B cell (primary cell): ENCODE data around the gene RALGAPA2. TPM values are rescaled to one million over a fixed set of nuclear protein-coding genes. Genes with fewer than 3 reads are reported as not detected.

Experiments used
- ATAC-seq: fragments of 200-7000 bp; cut with Tn5 transposase; one replicate; pipeline ENCODE4 v1.10.0; 2021; ENCODE audit warnings: low read depth, mild to moderate bottlenecking, moderate number of reproducible peaks, moderate library complexity
- CTCF ChIA-PET: fragments of 350-600 bp; sonication (Branson Sonifier 250); formaldehyde crosslinking; loops from one replicate; lab custom pipeline; 2021; ENCODE audit warnings: antibody characterized with exemption, inconsistent platforms; lab: Charles Lee
- POLR2A ChIA-PET: fragments of 350-600 bp; sonication (Branson Sonifier 250); formaldehyde crosslinking; loops from one replicate; lab custom pipeline; 2021; ENCODE audit warnings: antibody characterized with exemption; lab: Charles Lee
- DNase-seq: peaks from one replicate; pipeline ENCODE4 v3.0.0; 2013
- H2AFZ ChIP-seq: 2 replicates; pipeline ENCODE4 v1.6.1; 2012; ENCODE audit warnings: mild to moderate bottlenecking, low read depth, low read length; ENCODE audit not compliant: insufficient read depth, poor library complexity, severe bottlenecking
- H3K27ac ChIP-seq, 2 donors: 1 replicate in 1 of 2; 2 replicates in 1 of 2; pipeline ENCODE4 v1.5.1; 2012 to 2013; ENCODE audit warnings: low read length in 2 of 2, mild to moderate bottlenecking in 2 of 2, moderate library complexity in 1 of 2
- H3K27me3 ChIP-seq, 4 experiments: fragments of 200-600 bp in 1 of 4; sonication (generic) in 1 of 4; replicated peaks in 1 of 4; 1 replicate in 2 of 4; 2 replicates in 2 of 4; pipeline versions ENCODE4 v1.6.1 to v1.7.0; 2013 to 2016; ENCODE audit warnings: low read length in 3 of 4, mild to moderate bottlenecking in 2 of 4, mixed read lengths in 1 of 4, moderate library complexity in 1 of 4; ENCODE audit not compliant: insufficient read depth in 4 of 4, control insufficient read depth in 3 of 4; ENCODE audit errors: control extremely low read depth in 1 of 4
- H3K36me3 ChIP-seq, 2 experiments: replicated peaks in 1 of 2; 1 replicate in 1 of 2; 2 replicates in 1 of 2; pipeline versions ENCODE4 v1.6.1 to v1.7.1; 2013; ENCODE audit warnings: low read length in 1 of 2; ENCODE audit not compliant: insufficient read depth in 2 of 2, control insufficient read depth in 1 of 2; ENCODE audit errors: control extremely low read depth in 1 of 2, extremely low read depth in 1 of 2
- H3K4me1 ChIP-seq, 2 donors: fragments of 200-600 bp in 1 of 2; sonication (generic) in 1 of 2; 1 replicate in 1 of 2; 2 replicates in 1 of 2; pipeline versions ENCODE4 v1.5.1 to v1.6.1; 2013 to 2017; ENCODE audit warnings: low read length in 2 of 2; ENCODE audit not compliant: control insufficient read depth in 2 of 2, insufficient read depth in 2 of 2
- H3K4me2 ChIP-seq: replicated peaks from 2 replicates; pipeline ENCODE3; 2012; ENCODE audit warnings: mild to moderate bottlenecking, low read depth, low read length; ENCODE audit not compliant: poor library complexity, severe bottlenecking
- H3K4me3 ChIP-seq, 5 experiments: fragments of 200-600 bp in 1 of 5; sonication (generic) in 1 of 5; 1 replicate in 3 of 5; 2 replicates in 2 of 5; pipeline versions ENCODE4 v1.5.1 to v1.7.0; 2011 to 2016; ENCODE audit warnings: low read length in 4 of 5, mild to moderate bottlenecking in 4 of 5, low read depth in 2 of 5, control low read depth in 1 of 5, moderate library complexity in 1 of 5; ENCODE audit not compliant: insufficient read depth in 1 of 5; ENCODE audit errors: control extremely low read depth in 1 of 5, extremely low read depth in 1 of 5
- H3K79me2 ChIP-seq: fragments of 200-600 bp; sonication (generic); one replicate; pipeline ENCODE4 v1.6.0; 2016; ENCODE audit warnings: low read length; ENCODE audit not compliant: control insufficient read depth, insufficient read depth
- H3K9ac ChIP-seq: fragments of 200-600 bp; sonication (generic); 2 replicates; pipeline ENCODE4 v1.6.1; 2017; ENCODE audit warnings: mild to moderate bottlenecking, low read length, moderate library complexity
- H3K9me3 ChIP-seq, 3 donors: one replicate each; pipeline versions ENCODE4 v1.6.1 to v1.7.1; 2013; ENCODE audit warnings: low read length in 2 of 3; ENCODE audit not compliant: control insufficient read depth in 2 of 3, insufficient read depth in 1 of 3; ENCODE audit errors: control extremely low read depth in 1 of 3
- H4K20me1 ChIP-seq: 2 replicates; pipeline ENCODE4 v1.6.0; 2012; ENCODE audit warnings: mild to moderate bottlenecking, low read length; ENCODE audit not compliant: insufficient read depth, control insufficient read depth, poor library complexity, severe bottlenecking
- H3K27ac Mint-ChIP-seq: one replicate; pipeline ENCODE4 v1.8.0; 2021; ENCODE audit warnings: mixed read lengths
- H3K27me3 Mint-ChIP-seq: one replicate; pipeline ENCODE4 v1.8.0; 2021; ENCODE audit warnings: mixed read lengths
- H3K4me1 Mint-ChIP-seq: one replicate; pipeline ENCODE4 v1.8.0; 2021; ENCODE audit warnings: mixed read lengths
- H3K4me3 Mint-ChIP-seq: one replicate; pipeline ENCODE4 v1.8.0; 2021; ENCODE audit warnings: mixed read lengths
- H3K9me3 Mint-ChIP-seq: one replicate; pipeline ENCODE4 v1.8.0; 2022; ENCODE audit warnings: mixed read lengths; ENCODE audit not compliant: insufficient read depth
- CTCF ChIP-seq: fragments of 200-600 bp; IDR thresholded peaks from one replicate; pipeline ENCODE4 v1.8.0; 2022; ENCODE audit warnings: antibody characterized with exemption, mild to moderate bottlenecking
- EZH2 ChIP-seq: IDR thresholded peaks from 2 replicates; pipeline ENCODE4 v1.6.1; 2012; ENCODE audit warnings: borderline replicate concordance, low read depth, mild to moderate bottlenecking, moderate library complexity, low read length; ENCODE audit not compliant: insufficient read depth, poor library complexity, severe bottlenecking
- WGBS: methylation state at CpG from one replicate; pipeline ENCODE4 v1.1.5; 2013; ENCODE audit warnings: missing lambda C conversion rate; ENCODE audit not compliant: insufficient coverage; 5-methylcytosine and 5-hydroxymethylcytosine counted together
- intact Hi-C: fragments of 100-400 bp; cut with micrococcal nuclease; formaldehyde crosslinking; loops from one replicate; pipeline ENCODE4 v1.10.0; 2022
- polyA plus RNA-seq: library from polyadenylated mRNA; depleted of rRNA; stranded (reverse); fragments of >200 nt; gene quantifications from 2 replicates; pipeline ENCODE4 v1.2.3, GENCODE V29; 2012
- total RNA-seq, 2 donors: library from RNA; stranded (reverse); fragments of 120-200 nt in 1 of 2; gene quantifications; 1 replicate in 1 of 2; 2 replicates in 1 of 2; pipeline versions ENCODE4 v1.2.3 to v1.2.4, GENCODE V29; 2013 to 2022

RALGAPA2 gene
- total and polyA plus RNA-seq, 2 donors (not counting 1 experiment from before 2014, with no cell fraction given): 6.4 to 33.1 TPM

- WGBS: no CpG with 5 or more reads among the region's 2 CpGs
- POLR2A ChIA-PET: no interaction called here
- no peaks in the 10 kb centered on the region for H4K20me1 ChIP-seq
- Mint-ChIP-seq H3K9me3 (no peaks in the 10 kb centered on the region), H3K4me3 (no peak overlapping the region), H3K27me3 (no peaks in the 10 kb centered on the region), H3K4me1 (no peaks in the 10 kb centered on the region), H3K27ac (no peak overlapping the region)
- ATAC-seq (no peak), DNase-seq (no peak)
- H3K9me3 ChIP-seq: no peaks in the 10 kb centered on the region
- H3K36me3 ChIP-seq: peaks cover 0 to 3% of the 10 kb centered on the region in 2 experiments
- CTCF ChIA-PET: no interaction called here
- no peaks in the 10 kb centered on the region for H3K79me2 ChIP-seq
- intact Hi-C loops: no loop called here
- H3K9ac ChIP-seq: no peak overlapping the region
- H2AFZ ChIP-seq: no peak overlapping the region
- no peak overlapping the region for H3K4me3 ChIP-seq
- TF ChIP-seq CTCF (no peak), EZH2 (no peak)
- no peaks in the 10 kb centered on the region for H3K4me1 ChIP-seq
- no peaks in the 10 kb centered on the region for H3K27me3 ChIP-seq
- H3K27ac ChIP-seq: no peak overlapping the region
- no peak overlapping the region for H3K4me2 ChIP-seq
Observed at GRCh38 chr20:20476504-20476903, 235.9 kb downstream of the RALGAPA2 start.

- ChIA-PET CTCF (interaction anchor here (1.5 kb wide), 1 partner anchor 121 kb away, joined by 3 read pairs; no protein-coding TSS in a partner anchor), POLR2A (no interaction called here)
- ATAC-seq (no peak), DNase-seq (no peak)
- Histone ChIP-seq H3K4me2 (no peak overlapping the region), H3K27me3 (no peaks in the 10 kb centered on the region), H3K9ac (no peak overlapping the region), H3K9me3 (no peaks in the 10 kb centered on the region), H3K4me3 (no peak overlapping the region), H4K20me1 (no peaks in the 10 kb centered on the region), H3K79me2 (no peaks in the 10 kb centered on the region), H2AFZ (no peak overlapping the region), H3K27ac (no peak overlapping the region), H3K36me3 (peaks cover 0 to 3% of the 10 kb centered on the region in 2 experiments), H3K4me1 (no peaks in the 10 kb centered on the region)
- H3K27me3 Mint-ChIP-seq: no peaks in the 10 kb centered on the region
- intact Hi-C loops: no loop called here
- no peak overlapping the region for H3K27ac Mint-ChIP-seq
- H3K4me3 Mint-ChIP-seq: no peak overlapping the region
- TF ChIP-seq EZH2 (no peak), CTCF (no peak)
- no peaks in the 10 kb centered on the region for H3K4me1 Mint-ChIP-seq
- no peaks in the 10 kb centered on the region for H3K9me3 Mint-ChIP-seq
Observed at GRCh38 chr20:20473657-20474056, 238.8 kb downstream of the RALGAPA2 start.
